ENCODE data around the gene LGALS7B. TPM values are rescaled to one million over a fixed set of nuclear protein-coding genes. Genes with fewer than 3 reads are reported as not detected.

The LGALS7B gene
- total and polyA plus RNA-seq, 10 of the 15 experiments (the other 5 are each of a cell fraction or from before 2014, with no cell fraction given), result not detected

GRCh38 chr19:38816131-38816750 lies 27.2 kb downstream of the LGALS7B start:
- SMC1A ChIA-PET (ENCODE audit: uncharacterized antibody, unreplicated experiment), result interaction anchor here (0.5 kb wide), 1 partner anchor 70 kb away, joined by 3 read pairs; no protein-coding TSS in a partner anchor
- POLR2A ChIA-PET, result no interaction called here
- Histone ChIP-seq H3K4me3 (no peak overlapping the region), H3K9ac (ENCODE audit: control insufficient read depth, insufficient read depth, low read length) (no peak overlapping the region), H3K79me2 (ENCODE audit: control insufficient read depth, insufficient read depth, low read length) (no peaks in the 10 kb centered on the region), H3K9me3 (replicated peaks; ENCODE audit: control insufficient read depth, insufficient read depth, low read length) (no peaks in the 10 kb centered on the region), H3K27me3 (replicated peaks in 1 of 2; ENCODE audit: control insufficient read depth in 2 of 2, insufficient read depth in 2 of 2, low read length in 1 of 2) (no peaks in the 10 kb centered on the region), H3K27ac (ENCODE audit: control insufficient read depth, insufficient read depth) (no peak overlapping the region), H4K20me1 (ENCODE audit: control insufficient read depth, insufficient read depth) (no peaks in the 10 kb centered on the region), H3K4me1 (ENCODE audit: control insufficient read depth, insufficient read depth, low read length) (no peaks in the 10 kb centered on the region), H3K4me2 (ENCODE audit: control insufficient read depth, insufficient read depth) (no peak overlapping the region), H3K36me3 (ENCODE audit: control insufficient read depth in 2 of 2, insufficient read depth in 2 of 2, low read length in 1 of 2) (peaks cover 3% of the 10 kb centered on the region in 2 experiments; a peak in 2 of 4 replicates), H2AFZ (ENCODE audit: control insufficient read depth, low read depth, low read length) (no peak overlapping the region)
- ATAC-seq (no peak), FAIRE-seq (no peak), DNase-seq (ENCODE audit: low read depth, low spot score) (no peak)
- WGBS (ENCODE audit: insufficient coverage, insufficient replicate concordance, low lambda C conversion rate, missing lambda C conversion rate), result 94% methylated on average over 16 of the region's 18 CpGs
- CTCF ChIA-PET, result interaction anchor here (0.6 kb wide), 1 partner anchor 346 kb away, joined by 3 read pairs; no protein-coding TSS in a partner anchor
- RAD21 ChIA-PET (ENCODE audit: unreplicated experiment), result interaction anchor here (0.6 kb wide), 1 partner anchor 70 kb away, joined by 3 read pairs; no protein-coding TSS in a partner anchor
- TF ChIP-seq, protein P1, sequence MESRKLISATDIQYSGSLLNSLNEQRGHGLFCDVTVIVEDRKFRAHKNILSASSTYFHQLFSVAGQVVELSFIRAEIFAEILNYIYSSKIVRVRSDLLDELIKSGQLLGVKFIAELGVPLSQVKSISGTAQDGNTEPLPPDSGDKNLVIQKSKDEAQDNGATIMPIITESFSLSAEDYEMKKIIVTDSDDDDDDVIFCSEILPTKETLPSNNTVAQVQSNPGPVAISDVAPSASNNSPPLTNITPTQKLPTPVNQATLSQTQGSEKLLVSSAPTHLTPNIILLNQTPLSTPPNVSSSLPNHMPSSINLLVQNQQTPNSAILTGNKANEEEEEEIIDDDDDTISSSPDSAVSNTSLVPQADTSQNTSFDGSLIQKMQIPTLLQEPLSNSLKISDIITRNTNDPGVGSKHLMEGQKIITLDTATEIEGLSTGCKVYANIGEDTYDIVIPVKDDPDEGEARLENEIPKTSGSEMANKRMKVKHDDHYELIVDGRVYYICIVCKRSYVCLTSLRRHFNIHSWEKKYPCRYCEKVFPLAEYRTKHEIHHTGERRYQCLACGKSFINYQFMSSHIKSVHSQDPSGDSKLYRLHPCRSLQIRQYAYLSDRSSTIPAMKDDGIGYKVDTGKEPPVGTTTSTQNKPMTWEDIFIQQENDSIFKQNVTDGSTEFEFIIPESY (IDR thresholded peaks at IDR 0.05), result no peak
- TF ChIP-seq SREBF2 (IDR thresholded peaks at IDR 0.05; ENCODE audit: low read length), result no peak
- in situ Hi-C loops (cut with MboI), result no loop called here
- BruUV-seq (replicated peaks), result no TSS peak
- intact Hi-C loops (cut with micrococcal nuclease; ENCODE audit: unreplicated experiment), result no loop called here

GRCh38 chr19:38817081-38817480 lies 28.1 kb downstream of the LGALS7B start:
- Histone ChIP-seq H4K20me1 (ENCODE audit: control insufficient read depth, insufficient read depth) (no peaks in the 10 kb centered on the region), H3K27ac (ENCODE audit: control insufficient read depth, insufficient read depth) (no peak overlapping the region), H3K4me2 (ENCODE audit: control insufficient read depth, insufficient read depth) (no peak overlapping the region), H2AFZ (ENCODE audit: control insufficient read depth, low read depth, low read length) (no peak overlapping the region), H3K79me2 (ENCODE audit: control insufficient read depth, insufficient read depth, low read length) (no peaks in the 10 kb centered on the region), H3K27me3 (replicated peaks in 1 of 2; ENCODE audit: control insufficient read depth in 2 of 2, insufficient read depth in 2 of 2, low read length in 1 of 2) (no peaks in the 10 kb centered on the region), H3K9me3 (replicated peaks; ENCODE audit: control insufficient read depth, insufficient read depth, low read length) (no peaks in the 10 kb centered on the region), H3K36me3 (ENCODE audit: control insufficient read depth in 2 of 2, insufficient read depth in 2 of 2, low read length in 1 of 2) (peaks cover 3% of the 10 kb centered on the region in 2 experiments; a peak in 2 of 4 replicates), H3K4me3 (no peak overlapping the region), H3K9ac (ENCODE audit: control insufficient read depth, insufficient read depth, low read length) (no peak overlapping the region), H3K4me1 (ENCODE audit: control insufficient read depth, insufficient read depth, low read length) (no peaks in the 10 kb centered on the region)
- DNase-seq (ENCODE audit: low read depth, low spot score), result no peak
- SMC1A ChIA-PET (ENCODE audit: uncharacterized antibody, unreplicated experiment), result no interaction called here
- in situ Hi-C loops (cut with MboI), result no loop called here
- FAIRE-seq, result no peak
- CTCF ChIA-PET, result no interaction called here
- RAD21 ChIA-PET (ENCODE audit: unreplicated experiment), result no interaction called here
- ATAC-seq, result no peak
- intact Hi-C loops (cut with micrococcal nuclease; ENCODE audit: unreplicated experiment), result no loop called here
- 95% methylated on average over 15 of the region's 15 CpGs for WGBS (ENCODE audit: insufficient coverage, insufficient replicate concordance, low lambda C conversion rate, missing lambda C conversion rate)
- POLR2A ChIA-PET, result no interaction called here
- TF ChIP-seq KDM1A (IDR thresholded peaks at IDR 0.05; ENCODE audit: borderline replicate concordance) (no peak), JUND (IDR thresholded peaks at IDR 0.05; ENCODE audit: low read depth, low read length) (no peak), TBL1XR1 (IDR thresholded peaks at IDR 0.05; ENCODE audit: low read depth, low read length) (no peak), ATF7 (IDR thresholded peaks at IDR 0.05; ENCODE audit: low read depth) (no peak), GATAD2B (conservative IDR thresholded peaks at IDR 0.05; ENCODE audit: low read depth) (no peak), RAD51 (IDR thresholded peaks at IDR 0.05) (no peak), ASH2L (IDR thresholded peaks at IDR 0.05; ENCODE audit: borderline replicate concordance, low read depth) (no peak), YY1 (IDR thresholded peaks at IDR 0.05; ENCODE audit: low read depth, low read length) (no peak), POLR2AphosphoS5 (IDR thresholded peaks at IDR 0.05; ENCODE audit: low read length) (no peak), HDAC6 (IDR thresholded peaks at IDR 0.05; ENCODE audit: unreplicated experiment) (no peak)
- TF ChIP-seq, protein P2, sequence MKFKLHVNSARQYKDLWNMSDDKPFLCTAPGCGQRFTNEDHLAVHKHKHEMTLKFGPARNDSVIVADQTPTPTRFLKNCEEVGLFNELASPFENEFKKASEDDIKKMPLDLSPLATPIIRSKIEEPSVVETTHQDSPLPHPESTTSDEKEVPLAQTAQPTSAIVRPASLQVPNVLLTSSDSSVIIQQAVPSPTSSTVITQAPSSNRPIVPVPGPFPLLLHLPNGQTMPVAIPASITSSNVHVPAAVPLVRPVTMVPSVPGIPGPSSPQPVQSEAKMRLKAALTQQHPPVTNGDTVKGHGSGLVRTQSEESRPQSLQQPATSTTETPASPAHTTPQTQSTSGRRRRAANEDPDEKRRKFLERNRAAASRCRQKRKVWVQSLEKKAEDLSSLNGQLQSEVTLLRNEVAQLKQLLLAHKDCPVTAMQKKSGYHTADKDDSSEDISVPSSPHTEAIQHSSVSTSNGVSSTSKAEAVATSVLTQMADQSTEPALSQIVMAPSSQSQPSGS (IDR thresholded peaks at IDR 0.05; ENCODE audit: low read length), result no peak
- BruUV-seq (replicated peaks), result no TSS peak

Measured in GM12878 (cell line).